GM18858 (cell line): ENCODE results near the gene TSPAN15.
"Not testable (repeated sequence)": the region's sequence is repeated elsewhere in the genome, so short reads cannot be mapped to it uniquely, and the experiment has no call there.

Source experiments
- ATAC-seq: cut with Tn5 transposase; IDR thresholded peaks from one replicate; pipeline ENCODE4 v1.9.1; 2021; ENCODE audit not compliant: unreplicated experiment

The TSPAN15 gene

DNA sequence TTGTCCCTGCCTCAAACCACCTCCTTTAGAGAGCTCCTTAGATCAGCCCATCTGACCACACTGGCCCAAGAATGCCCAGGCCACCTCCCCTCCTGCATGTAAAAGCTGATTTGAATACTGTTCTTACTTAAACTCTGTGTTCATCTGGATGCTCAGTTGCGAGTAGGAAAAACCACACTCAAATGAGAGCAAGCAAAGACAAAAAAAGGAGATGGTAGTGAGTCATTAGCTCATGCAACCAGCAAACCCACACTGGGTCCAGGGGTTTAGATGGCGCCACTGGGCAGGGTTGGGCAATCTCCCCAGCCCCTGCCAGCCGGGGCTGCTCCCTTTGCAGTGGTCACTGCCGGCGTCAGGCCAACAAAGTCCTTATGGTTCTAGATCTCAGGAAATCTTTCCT, 32.7 kb downstream of the TSPAN15 start:
- ATAC-seq, result no peak

DNA sequence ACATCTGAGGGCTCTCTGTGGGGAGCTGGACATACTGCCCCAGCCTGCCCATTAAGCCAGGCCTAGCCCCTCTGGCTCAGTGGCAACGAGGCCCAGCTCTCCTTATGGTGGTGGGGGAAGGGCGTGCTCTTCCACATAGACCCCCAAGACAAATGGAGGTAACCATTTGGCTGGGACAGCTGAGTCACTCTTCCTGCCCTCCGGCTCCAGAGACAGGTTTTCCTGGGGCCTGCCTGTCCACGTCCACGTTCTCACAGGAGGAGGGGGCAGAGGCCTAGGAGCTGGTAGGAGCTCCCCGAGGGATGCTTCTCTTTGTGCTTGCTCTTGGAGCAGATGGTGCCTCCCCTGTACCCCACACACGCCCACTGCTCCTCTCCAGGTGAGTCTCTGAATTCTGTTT, 33.5 kb downstream of the TSPAN15 start:
- no peak for ATAC-seq

DNA sequence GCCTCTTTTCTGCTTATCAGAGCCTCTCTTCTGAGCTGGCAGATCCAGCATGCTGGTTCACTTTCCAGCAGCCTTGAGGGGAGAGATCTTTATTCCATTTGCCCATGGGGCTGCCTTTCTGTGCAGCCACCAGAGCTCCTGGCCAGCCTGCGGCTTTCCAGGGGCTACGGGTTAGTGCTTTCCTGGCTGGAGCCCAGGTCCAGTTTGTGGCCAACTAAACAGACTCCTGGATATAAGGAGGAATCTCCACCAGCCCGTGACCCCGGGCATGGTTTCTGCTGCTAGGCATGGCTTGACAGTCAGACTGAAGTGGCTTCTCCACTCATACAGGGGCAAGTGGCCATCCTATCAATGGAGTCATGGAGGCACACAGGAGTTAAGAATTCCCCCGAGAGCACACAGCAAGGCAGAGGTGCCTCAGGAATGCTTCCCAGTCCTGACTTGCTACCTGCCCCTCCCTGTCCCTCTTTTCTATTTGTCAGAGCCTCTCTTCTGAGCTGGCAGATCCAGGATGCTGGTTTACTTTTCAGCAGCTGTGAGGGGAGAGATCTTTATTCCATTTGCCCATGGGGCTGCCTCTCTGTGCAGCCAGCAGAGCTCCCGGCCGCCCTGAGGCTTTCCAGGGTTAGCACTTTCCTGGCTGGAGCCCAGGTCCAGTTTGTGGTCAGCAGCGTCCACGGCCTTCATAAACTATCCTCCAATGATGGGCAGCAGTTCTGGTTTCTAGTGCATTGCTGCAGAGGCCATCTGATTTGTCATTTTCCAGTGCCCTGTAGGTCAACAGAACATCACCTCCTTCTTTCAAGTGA, 35.9 kb downstream of the TSPAN15 start:
- no peak for ATAC-seq

DNA sequence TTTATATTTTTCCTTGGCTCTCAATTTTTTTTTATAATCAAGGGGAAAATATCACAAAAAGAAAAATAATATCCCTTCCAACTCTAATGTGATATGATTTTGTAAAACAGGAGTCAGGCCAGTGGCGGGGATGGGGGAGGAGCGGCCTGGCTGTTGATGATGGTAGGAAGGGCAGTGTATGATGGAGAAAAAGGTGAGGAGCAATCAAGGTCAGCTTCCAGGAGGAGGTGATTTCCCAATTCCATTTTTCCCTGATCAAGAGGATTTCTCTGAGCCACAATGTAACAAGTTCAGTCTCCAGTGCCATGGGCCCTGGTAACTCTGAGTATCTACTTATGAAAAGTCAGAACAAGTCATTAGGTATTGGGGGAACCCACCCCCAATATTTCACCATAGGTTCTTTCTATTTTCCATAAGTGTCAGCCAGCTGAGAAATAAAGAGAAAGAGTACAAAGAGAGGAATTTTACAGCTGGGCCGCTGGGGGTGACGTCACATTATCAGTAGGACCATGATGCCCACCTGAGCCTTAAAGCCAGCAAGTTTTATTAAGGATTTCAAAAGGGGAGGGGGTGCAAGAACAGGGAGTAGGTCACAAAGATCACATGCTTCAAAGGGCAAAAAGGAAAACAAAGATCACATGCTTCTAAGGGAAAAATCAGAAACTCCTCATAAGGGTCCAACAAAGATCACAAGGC, 37.0 kb downstream of the TSPAN15 start:
- ATAC-seq, result not testable (repeated sequence)

DNA sequence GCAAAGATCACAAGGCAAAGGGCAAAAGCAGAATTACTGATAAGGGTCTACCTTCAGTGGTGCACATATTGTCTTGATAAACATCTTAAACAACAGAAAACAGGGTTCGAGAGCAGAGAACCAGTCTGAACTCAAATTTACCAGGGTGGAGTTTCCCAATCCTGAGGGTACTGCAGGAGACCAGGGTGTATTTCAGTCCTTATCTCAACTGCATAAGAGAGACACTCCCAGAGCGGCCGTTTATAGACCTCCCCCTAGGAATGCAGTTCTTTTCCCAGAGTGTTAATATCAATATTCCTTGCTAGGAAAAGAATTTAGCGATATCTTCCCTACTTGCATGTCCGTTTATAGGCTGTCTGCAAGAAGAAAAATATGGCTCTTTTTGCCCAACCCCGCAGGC, 37.6 kb downstream of the TSPAN15 start:
- not testable (repeated sequence) for ATAC-seq

DNA sequence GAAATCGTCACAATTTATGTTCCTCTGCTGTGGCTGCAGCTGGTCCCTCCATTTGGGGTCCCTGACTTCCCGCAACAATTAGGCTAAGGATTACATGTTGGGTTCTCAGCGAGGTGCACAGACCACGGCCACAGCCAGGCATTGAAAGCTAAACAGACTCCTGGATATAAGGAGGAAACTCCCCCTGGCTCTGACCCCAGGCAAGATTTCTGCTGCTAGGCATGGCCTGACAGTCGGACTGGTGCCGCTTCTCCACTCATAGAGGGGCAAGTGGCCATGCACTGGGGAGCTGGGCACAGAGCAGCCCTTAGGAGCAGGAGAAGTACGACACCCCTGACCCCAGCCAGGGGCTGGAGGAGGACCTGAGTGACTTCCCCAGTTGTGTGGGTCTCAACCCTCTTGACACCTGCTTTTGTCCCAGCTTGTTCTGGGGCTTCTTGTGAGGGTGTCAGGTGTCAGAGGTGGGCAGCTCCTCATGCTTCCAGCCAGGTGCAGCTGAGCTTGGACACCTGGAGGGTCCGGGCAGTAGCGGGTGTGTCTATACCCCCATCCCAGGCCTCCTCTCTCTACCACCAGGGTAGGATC, 38.3 kb downstream of the TSPAN15 start:
- no peak for ATAC-seq

DNA sequence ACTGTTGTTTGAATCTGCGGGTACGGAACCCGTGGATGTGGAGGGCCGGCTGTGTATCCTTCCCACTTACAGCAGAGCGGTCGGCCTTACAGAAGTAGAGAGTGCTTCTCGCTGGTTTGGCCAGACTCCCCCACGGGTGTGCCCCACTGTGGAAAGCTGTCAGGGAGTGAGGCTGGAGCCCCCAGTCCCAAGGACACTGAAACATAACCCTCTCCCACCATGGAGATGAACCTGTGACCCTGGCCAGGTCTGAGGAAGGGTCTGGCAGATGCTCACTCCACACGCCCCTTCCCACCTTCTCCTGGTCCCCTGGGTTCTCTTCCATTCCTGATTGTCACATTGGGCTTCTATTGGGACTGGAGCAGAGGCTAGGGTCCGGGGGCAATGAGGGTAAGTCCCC, 39.6 kb downstream of the TSPAN15 start:
- no peak for ATAC-seq

DNA sequence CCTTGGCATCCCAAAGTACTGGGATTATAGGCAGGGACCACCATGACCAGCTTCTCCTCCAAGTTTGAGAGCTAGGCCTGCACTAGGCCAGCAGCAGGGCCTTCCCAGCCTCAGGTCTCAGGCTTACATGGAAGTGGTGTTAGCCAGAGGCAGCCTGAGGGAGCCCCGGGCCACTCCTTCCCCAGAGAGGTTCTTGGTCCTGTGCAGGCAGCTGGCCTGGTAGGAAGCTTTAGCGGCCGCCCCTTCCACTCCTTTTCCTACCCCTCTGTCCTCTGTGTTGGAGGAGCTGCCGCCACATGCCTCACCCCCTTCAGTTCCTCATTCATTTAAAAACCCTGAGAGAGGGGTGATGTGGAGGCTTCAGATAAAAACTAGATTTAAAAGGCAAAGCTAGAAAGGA, 40.3 kb downstream of the TSPAN15 start:
- no peak for ATAC-seq

DNA sequence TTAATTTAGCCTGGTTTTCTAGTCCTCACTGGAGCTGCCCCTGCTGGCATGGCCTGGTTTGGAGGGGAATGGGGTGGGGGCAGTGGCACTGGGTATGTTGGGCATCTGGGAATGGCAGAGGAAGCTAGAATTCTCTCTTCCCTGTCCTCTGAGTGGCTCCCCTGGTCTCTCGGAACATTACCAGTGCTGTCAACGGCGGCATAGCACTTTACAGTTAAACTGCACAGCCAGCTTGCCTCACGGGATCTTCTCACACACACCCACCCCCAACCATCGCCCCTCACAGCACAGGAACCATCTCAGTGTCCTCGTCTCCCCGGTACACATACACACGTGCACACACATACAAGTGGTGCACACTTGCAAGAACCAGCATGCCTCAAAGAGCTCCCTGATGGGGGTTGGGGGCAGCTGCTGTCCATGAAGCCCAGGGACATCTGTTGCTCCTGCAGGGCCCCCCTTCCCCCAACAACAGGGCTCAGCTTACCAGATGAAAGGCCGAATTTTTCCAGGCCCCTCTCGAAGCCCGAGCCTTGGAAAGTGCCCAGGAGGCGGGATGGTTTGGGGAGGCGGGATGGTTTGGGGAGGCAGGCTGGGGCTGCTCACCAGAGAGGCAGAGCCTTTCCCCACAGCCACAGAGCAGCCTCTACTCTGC, 41.0 kb downstream of the TSPAN15 start:
- ATAC-seq, result no peak

DNA sequence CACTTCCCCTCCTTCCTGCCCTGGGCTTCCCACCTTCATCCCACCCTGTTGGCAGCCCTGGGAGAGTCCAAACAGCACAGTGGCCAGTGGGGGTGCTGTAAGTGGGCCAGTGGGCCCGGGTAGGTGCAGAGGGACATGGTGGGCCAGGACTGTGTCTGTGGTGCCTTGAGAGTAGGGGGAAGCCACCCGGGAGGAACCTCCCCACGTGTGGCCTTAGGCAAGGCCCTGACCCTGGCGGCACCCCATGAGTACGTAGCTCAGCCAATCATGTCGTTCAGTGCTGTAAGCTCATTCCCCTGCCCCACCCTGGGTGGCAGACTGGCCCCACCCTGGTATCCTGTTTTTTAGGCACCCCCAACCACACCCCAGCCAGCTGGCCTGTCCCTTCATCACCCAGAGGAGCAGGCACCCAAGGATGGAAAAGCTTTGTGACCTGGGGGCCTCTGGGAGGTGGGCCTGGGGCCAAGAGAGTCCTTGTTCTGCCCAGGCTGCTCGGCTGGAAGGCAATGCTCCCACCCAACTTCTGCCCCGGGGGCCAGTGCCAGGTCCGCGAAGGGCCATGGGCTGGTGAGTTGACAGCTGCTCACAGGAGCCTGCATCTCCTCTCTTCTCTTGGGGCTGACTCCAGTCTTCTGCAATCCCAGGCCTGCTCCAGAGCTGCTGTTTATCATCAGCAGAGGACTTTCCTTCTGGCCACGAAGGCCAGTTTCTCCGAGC, 41.6 kb downstream of the TSPAN15 start:
- ATAC-seq, result no peak

DNA sequence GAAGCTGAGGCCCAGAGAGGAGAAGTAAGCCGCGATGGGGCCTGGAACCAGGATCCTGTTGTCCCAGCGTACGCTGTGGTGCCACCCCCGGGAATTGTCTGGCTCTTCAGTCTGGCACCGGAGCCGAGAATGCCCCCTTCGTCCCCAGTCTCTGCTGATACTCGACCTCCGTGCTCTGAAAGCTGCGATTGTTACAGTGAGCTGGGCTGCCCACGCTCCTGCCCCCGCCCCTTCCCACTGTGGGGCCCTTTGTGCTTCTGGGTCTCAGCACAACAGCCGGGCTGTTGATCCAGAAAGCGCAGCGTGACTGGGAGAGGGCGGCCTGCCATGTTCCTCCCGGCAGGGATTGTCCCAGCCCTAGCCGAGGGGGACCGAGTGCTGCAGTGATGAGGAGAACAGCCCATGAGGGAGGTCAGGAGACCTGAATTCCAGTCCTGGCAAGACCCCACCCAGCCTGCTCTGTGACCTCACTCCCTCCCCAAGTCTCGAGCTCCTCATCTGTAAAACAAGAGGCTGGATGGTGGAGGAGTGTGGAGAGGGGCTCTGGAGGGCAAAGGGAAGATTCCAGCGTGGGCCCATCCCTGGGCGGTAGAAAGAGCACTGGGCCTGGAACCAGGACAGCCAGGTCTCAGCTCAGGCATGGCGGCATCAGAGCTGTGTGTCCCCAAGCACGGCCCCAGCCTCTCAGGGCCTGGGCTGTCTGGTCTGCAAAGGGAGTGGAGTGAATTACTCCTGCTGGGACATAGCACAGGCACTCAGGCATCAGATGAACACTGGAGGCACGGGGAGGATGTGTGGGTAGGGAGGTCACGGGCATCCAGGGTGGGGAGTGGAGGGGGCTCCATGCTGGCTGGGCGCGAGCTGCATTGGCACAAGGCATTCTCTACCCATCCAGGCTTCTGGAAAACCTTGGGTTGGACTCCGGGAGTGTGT, 43.6 kb downstream of the TSPAN15 start:
- ATAC-seq, result no peak

DNA sequence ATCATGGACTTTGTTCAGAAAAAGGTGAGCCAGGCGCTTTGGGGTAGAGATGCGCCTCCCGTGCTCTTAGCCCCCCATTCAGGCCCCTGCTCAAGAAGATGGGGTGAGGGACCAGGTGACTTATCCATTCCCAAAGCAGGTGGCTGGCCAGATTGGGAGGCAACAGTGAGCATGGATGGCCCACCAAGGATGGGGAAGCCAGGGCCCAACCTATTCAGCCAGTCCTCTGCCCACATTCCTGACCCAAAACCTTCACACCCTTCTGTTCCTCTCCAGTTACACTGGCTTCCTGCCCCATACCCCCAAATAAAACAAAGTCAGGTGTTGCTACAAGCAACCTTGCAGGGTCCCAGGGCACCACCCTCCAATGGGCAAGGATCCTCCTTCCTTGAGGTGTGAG, 44.4 kb downstream of the TSPAN15 start:
- ATAC-seq, result no peak

DNA sequence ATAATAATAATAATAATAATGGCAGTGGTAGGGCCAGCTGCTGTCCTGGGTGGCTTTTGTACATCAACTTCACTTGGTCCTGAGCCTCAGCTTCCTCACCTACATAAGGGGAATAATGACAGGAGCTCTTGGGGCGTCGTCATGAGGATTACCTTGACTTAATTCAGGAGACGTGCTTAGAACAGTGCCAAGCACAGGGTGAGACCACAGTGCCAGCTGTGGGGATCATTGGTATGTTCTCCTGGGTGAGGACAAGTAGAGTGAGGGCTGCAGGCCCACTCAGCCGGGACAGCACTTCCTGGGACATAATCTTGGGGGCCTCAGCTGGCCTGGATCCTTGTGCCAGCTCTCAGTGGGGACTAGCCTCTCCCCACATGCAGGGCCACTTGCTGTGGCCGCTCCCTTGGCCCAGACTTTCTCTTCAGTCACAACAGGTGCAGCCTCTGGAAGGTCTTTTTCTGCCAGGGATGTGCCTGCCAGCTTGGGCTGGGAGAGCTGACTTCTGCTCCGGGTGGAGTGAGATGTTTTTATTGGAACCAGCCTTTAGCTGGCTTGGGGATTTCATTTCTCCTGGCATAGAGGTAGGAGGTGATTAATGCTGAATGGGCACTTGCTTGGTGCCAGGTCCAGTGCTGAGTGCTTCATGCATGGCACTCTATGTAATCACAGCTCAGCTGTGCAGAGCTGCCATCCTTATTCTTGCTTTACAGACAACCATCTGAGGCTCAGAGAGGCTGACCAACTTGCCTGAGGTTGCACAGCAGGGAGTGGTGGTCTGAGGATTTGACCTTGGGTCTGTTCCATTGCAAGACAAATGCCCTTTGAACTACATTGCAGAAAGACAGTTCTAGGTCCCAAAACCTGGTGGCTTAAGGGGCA, 45.3 kb downstream of the TSPAN15 start:
- no peak for ATAC-seq

DNA sequence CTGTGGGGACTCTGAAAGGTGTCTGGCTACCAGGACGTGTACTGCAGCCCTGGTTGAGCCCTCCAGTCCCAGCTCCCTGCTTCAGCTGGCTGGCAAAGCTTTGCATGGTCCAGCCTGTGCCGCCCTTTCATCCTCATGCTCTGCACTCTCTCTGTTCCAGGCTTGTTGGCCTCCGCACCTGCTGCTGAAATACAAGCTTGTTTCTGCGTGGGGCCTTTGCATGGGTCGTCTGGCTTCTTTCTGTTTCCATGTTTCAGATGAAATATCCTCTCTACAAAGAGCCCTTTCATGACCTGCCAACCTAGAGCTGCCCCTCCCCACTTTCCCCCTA, 45.9 kb downstream of the TSPAN15 start:
- no peak for ATAC-seq

DNA sequence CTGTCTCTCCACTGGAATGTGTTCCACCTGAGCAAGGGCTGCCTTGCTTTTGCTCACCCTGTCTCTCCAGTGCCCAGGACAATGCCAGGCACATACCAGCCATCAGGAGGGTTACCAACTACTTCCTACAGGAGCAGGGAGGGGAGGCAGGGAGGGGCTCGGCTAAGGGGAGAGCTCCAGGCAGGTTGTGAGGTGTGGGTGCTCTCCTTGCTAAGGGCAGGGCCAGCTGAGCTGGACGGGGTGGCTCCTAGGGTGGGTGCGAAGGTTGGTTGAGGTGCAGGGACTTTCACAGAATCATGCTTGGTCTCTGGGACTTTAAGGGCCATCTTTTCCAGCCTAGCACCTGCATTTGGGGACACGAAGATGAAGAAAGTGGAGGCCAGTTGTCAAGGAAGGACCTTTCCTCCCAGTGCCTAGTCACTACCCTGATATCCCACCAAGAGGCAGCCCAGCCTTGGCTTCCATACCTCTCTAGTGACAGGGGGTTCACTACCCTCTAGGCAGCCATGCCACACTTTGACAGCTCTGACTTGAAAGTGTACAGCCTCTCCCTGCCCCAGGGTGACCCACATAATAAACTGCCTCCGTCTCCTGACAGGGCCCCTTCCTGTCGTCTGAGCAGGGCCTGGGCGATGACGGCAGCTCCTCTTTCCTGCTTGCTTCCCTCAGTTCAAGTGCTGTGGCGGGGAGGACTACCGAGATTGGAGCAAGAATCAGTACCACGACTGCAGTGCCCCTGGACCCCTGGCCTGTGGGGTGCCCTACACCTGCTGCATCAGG, 46.5 kb downstream of the TSPAN15 start:
- no peak for ATAC-seq

DNA sequence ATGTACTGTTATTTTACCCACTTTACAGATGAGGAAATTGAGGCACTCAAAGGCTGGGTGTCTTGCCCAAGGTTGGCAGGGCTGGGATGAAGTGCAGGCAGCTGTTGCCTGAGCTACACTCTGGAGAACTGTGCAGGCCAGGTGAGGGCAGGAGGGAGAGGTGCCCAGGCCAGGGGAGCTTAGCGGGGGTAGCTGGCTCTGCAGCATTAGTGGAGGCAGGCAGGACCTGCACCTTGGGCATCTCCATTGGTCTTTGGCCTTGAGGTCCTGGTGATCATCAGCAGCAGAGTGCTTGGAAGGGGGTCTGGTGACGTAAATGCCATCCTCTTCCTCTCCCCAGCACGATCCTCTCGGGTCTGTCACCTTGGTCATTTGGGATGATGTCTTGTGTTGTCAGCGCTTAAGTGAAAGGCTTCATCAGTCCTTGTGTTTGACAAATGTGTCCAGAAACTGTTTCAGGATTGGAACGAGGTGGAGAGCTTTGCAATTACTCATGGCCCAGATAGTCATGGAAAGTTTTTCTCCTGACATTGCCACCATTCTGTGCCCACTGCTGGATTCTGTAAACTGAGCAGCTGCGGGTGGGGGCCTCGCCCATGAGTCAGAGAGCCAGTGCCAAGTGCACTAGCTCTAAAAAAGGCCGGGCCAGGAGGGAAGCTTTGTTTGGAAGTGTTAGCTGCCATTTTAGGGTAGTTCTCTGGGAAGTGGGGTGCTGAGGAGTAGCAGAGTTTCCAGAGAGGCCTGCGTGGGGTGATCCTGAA, 47.6 kb downstream of the TSPAN15 start:
- no peak for ATAC-seq
